B cell (primary cell): ENCODE measurements around the gene ARPIN. TPM values are rescaled to one million over a fixed set of nuclear protein-coding genes. Genes with fewer than 3 reads are reported as not detected.
A peak's percentile ranks its signal among the peaks of the same experiment; 100 is the strongest.

Experiments used
- ATAC-seq: fragments of 200-7000 bp; cut with Tn5 transposase; one replicate; pipeline ENCODE4 v1.10.0; 2021; ENCODE audit warnings: low read depth, mild to moderate bottlenecking, moderate number of reproducible peaks, moderate library complexity
- CTCF ChIA-PET: fragments of 350-600 bp; sonication (Branson Sonifier 250); formaldehyde crosslinking; loops from one replicate; lab custom pipeline; 2021; ENCODE audit warnings: antibody characterized with exemption, inconsistent platforms; lab: Charles Lee
- POLR2A ChIA-PET: fragments of 350-600 bp; sonication (Branson Sonifier 250); formaldehyde crosslinking; loops from one replicate; lab custom pipeline; 2021; ENCODE audit warnings: antibody characterized with exemption; lab: Charles Lee
- DNase-seq: peaks from one replicate; pipeline ENCODE4 v3.0.0; 2013
- H2AFZ ChIP-seq: 2 replicates; pipeline ENCODE4 v1.6.1; 2012; ENCODE audit warnings: mild to moderate bottlenecking, low read depth, low read length; ENCODE audit not compliant: insufficient read depth, poor library complexity, severe bottlenecking
- H3K27ac ChIP-seq, 2 donors: 1 replicate in 1 of 2; 2 replicates in 1 of 2; pipeline ENCODE4 v1.5.1; 2012 to 2013; ENCODE audit warnings: low read length in 2 of 2, mild to moderate bottlenecking in 2 of 2, moderate library complexity in 1 of 2
- H3K27me3 ChIP-seq, 4 experiments: fragments of 200-600 bp in 1 of 4; sonication (generic) in 1 of 4; replicated peaks in 1 of 4; 1 replicate in 2 of 4; 2 replicates in 2 of 4; pipeline versions ENCODE4 v1.6.1 to v1.7.0; 2013 to 2016; ENCODE audit warnings: low read length in 3 of 4, mild to moderate bottlenecking in 2 of 4, mixed read lengths in 1 of 4, moderate library complexity in 1 of 4; ENCODE audit not compliant: insufficient read depth in 4 of 4, control insufficient read depth in 3 of 4; ENCODE audit errors: control extremely low read depth in 1 of 4
- H3K36me3 ChIP-seq, 2 experiments: replicated peaks in 1 of 2; 1 replicate in 1 of 2; 2 replicates in 1 of 2; pipeline versions ENCODE4 v1.6.1 to v1.7.1; 2013; ENCODE audit warnings: low read length in 1 of 2; ENCODE audit not compliant: insufficient read depth in 2 of 2, control insufficient read depth in 1 of 2; ENCODE audit errors: control extremely low read depth in 1 of 2, extremely low read depth in 1 of 2
- H3K4me1 ChIP-seq, 2 donors: fragments of 200-600 bp in 1 of 2; sonication (generic) in 1 of 2; 1 replicate in 1 of 2; 2 replicates in 1 of 2; pipeline versions ENCODE4 v1.5.1 to v1.6.1; 2013 to 2017; ENCODE audit warnings: low read length in 2 of 2; ENCODE audit not compliant: control insufficient read depth in 2 of 2, insufficient read depth in 2 of 2
- H3K4me2 ChIP-seq: replicated peaks from 2 replicates; pipeline ENCODE3; 2012; ENCODE audit warnings: mild to moderate bottlenecking, low read depth, low read length; ENCODE audit not compliant: poor library complexity, severe bottlenecking
- H3K4me3 ChIP-seq, 5 experiments: fragments of 200-600 bp in 1 of 5; sonication (generic) in 1 of 5; 1 replicate in 3 of 5; 2 replicates in 2 of 5; pipeline versions ENCODE4 v1.5.1 to v1.7.0; 2011 to 2016; ENCODE audit warnings: low read length in 4 of 5, mild to moderate bottlenecking in 4 of 5, low read depth in 2 of 5, control low read depth in 1 of 5, moderate library complexity in 1 of 5; ENCODE audit not compliant: insufficient read depth in 1 of 5; ENCODE audit errors: control extremely low read depth in 1 of 5, extremely low read depth in 1 of 5
- H3K79me2 ChIP-seq: fragments of 200-600 bp; sonication (generic); one replicate; pipeline ENCODE4 v1.6.0; 2016; ENCODE audit warnings: low read length; ENCODE audit not compliant: control insufficient read depth, insufficient read depth
- H3K9ac ChIP-seq: fragments of 200-600 bp; sonication (generic); 2 replicates; pipeline ENCODE4 v1.6.1; 2017; ENCODE audit warnings: mild to moderate bottlenecking, low read length, moderate library complexity
- H3K9me3 ChIP-seq, 3 donors: one replicate each; pipeline versions ENCODE4 v1.6.1 to v1.7.1; 2013; ENCODE audit warnings: low read length in 2 of 3; ENCODE audit not compliant: control insufficient read depth in 2 of 3, insufficient read depth in 1 of 3; ENCODE audit errors: control extremely low read depth in 1 of 3
- H4K20me1 ChIP-seq: 2 replicates; pipeline ENCODE4 v1.6.0; 2012; ENCODE audit warnings: mild to moderate bottlenecking, low read length; ENCODE audit not compliant: insufficient read depth, control insufficient read depth, poor library complexity, severe bottlenecking
- H3K27ac Mint-ChIP-seq: one replicate; pipeline ENCODE4 v1.8.0; 2021; ENCODE audit warnings: mixed read lengths
- H3K27me3 Mint-ChIP-seq: one replicate; pipeline ENCODE4 v1.8.0; 2021; ENCODE audit warnings: mixed read lengths
- H3K4me1 Mint-ChIP-seq: one replicate; pipeline ENCODE4 v1.8.0; 2021; ENCODE audit warnings: mixed read lengths
- H3K4me3 Mint-ChIP-seq: one replicate; pipeline ENCODE4 v1.8.0; 2021; ENCODE audit warnings: mixed read lengths
- H3K9me3 Mint-ChIP-seq: one replicate; pipeline ENCODE4 v1.8.0; 2022; ENCODE audit warnings: mixed read lengths; ENCODE audit not compliant: insufficient read depth
- EZH2 ChIP-seq: IDR thresholded peaks from 2 replicates; pipeline ENCODE4 v1.6.1; 2012; ENCODE audit warnings: borderline replicate concordance, low read depth, mild to moderate bottlenecking, moderate library complexity, low read length; ENCODE audit not compliant: insufficient read depth, poor library complexity, severe bottlenecking
- WGBS: methylation state at CpG from one replicate; pipeline ENCODE4 v1.1.5; 2013; ENCODE audit warnings: missing lambda C conversion rate; ENCODE audit not compliant: insufficient coverage; 5-methylcytosine and 5-hydroxymethylcytosine counted together
- intact Hi-C: fragments of 100-400 bp; cut with micrococcal nuclease; formaldehyde crosslinking; loops from one replicate; pipeline ENCODE4 v1.10.0; 2022
- polyA plus RNA-seq: library from polyadenylated mRNA; depleted of rRNA; stranded (reverse); fragments of >200 nt; gene quantifications from 2 replicates; pipeline ENCODE4 v1.2.3, GENCODE V29; 2012
- total RNA-seq, 2 donors: library from RNA; stranded (reverse); fragments of 120-200 nt in 1 of 2; gene quantifications; 1 replicate in 1 of 2; 2 replicates in 1 of 2; pipeline versions ENCODE4 v1.2.3 to v1.2.4, GENCODE V29; 2013 to 2022
- TF ChIP-seq, protein P1 (sequence below): fragments of 200-600 bp; IDR thresholded peaks from one replicate; pipeline ENCODE4 v1.8.0; 2022; ENCODE audit warnings: antibody characterized with exemption, mild to moderate bottlenecking

Gene ARPIN
- total and polyA plus RNA-seq, 2 donors (not counting 1 experiment from before 2014, with no cell fraction given): 0.10 TPM

DNA sequence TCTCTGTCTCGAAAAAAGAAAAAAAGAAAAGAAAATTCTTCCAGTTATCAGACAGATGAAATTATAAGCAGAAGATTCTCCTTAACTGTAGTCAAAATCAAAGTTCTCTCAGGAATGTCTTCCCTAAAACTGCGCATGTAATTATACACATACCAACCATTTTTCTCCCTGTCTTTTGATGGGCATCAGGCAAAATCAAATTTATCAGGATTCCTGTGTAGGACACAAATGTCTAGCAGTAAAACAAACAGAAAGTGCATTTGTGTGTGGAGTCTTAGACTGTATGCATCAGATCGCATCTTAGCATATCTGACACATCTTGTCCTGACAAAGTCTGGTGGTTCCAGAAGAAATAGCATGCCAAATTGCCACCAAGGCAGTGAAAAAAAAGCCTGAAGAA is 3.9 kb upstream of the ARPIN start:
- H3K4me2 ChIP-seq: no peak overlapping the region
- H3K79me2 ChIP-seq: no peaks in the 10 kb centered on the region
- H4K20me1 ChIP-seq: no peaks in the 10 kb centered on the region
- no peak overlapping the region for H3K27ac ChIP-seq
- TF ChIP-seq, protein P1, sequence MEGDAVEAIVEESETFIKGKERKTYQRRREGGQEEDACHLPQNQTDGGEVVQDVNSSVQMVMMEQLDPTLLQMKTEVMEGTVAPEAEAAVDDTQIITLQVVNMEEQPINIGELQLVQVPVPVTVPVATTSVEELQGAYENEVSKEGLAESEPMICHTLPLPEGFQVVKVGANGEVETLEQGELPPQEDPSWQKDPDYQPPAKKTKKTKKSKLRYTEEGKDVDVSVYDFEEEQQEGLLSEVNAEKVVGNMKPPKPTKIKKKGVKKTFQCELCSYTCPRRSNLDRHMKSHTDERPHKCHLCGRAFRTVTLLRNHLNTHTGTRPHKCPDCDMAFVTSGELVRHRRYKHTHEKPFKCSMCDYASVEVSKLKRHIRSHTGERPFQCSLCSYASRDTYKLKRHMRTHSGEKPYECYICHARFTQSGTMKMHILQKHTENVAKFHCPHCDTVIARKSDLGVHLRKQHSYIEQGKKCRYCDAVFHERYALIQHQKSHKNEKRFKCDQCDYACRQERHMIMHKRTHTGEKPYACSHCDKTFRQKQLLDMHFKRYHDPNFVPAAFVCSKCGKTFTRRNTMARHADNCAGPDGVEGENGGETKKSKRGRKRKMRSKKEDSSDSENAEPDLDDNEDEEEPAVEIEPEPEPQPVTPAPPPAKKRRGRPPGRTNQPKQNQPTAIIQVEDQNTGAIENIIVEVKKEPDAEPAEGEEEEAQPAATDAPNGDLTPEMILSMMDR: no peak
- TF ChIP-seq EZH2: no peak
- no peaks in the 10 kb centered on the region for H3K36me3 ChIP-seq
- H3K4me3 ChIP-seq: no peak overlapping the region
- H3K9ac ChIP-seq: no peak overlapping the region
- intact Hi-C loops: no loop called here
- WGBS: 67% methylated on average over 1 of the region's 3 CpGs
- CTCF ChIA-PET: interaction anchor here (1.1 to 3.5 kb wide), 2 partner anchors 18 to 154 kb away, joined by 7 to 15 read pairs; no protein-coding TSS in a partner anchor
- H2AFZ ChIP-seq: no peak overlapping the region
- H3K27me3 Mint-ChIP-seq: peaks cover 35% of the 10 kb centered on the region
- peaks cover 12 to 13% of the 10 kb centered on the region in 2 donors for H3K4me1 ChIP-seq
- no peaks in the 10 kb centered on the region for H3K9me3 Mint-ChIP-seq
- peaks cover 0 to 5% (median 0%) of the 10 kb centered on the region in 3 donors for H3K9me3 ChIP-seq
- peaks cover 12% of the 10 kb centered on the region for H3K4me1 Mint-ChIP-seq
- ATAC-seq (no peak), DNase-seq (no peak)
- no peak overlapping the region for H3K4me3 Mint-ChIP-seq
- POLR2A ChIA-PET: no interaction called here
- H3K27ac Mint-ChIP-seq: no peak overlapping the region
- peaks cover 0 to 23% (median 19%) of the 10 kb centered on the region in 4 experiments for H3K27me3 ChIP-seq

DNA sequence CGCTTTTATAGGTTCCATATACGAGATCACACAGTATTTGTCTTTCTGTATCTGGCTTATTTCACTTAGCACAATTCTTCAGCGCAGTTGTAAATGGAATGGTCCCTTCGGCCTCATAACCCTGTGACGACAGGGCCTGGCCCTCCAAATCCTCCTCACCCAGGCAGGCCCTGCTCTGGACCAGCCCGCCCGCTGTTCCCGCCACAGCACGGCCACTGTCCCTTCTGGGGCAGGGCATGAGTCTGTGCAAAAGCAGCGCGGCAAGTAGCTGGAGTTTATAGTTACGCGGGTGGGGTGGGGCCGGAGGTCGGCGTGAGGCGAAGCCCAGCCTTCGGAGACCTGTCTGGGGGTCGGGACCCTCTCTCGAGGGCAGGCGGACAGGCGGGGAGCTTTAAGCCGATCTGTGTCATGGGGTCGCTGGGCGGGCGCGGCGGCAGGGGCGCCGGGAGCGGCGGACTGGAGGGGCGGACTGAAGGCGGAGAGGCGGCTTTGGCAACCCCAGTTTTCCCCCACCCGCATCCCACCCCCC is 543 bp downstream of the ARPIN start:
- H3K27me3 Mint-ChIP-seq: peaks cover 43% of the 10 kb centered on the region
- no peak for ATAC-seq

More for the DNA sequence above, 543 bp downstream of the ARPIN start:
- H3K27ac Mint-ChIP-seq: no peak overlapping the region
- Histone ChIP-seq H3K36me3 (no peaks in the 10 kb centered on the region), H3K27ac (no peak overlapping the region), H3K9ac (peak overlapping the region; percentile 30), H4K20me1 (no peaks in the 10 kb centered on the region), H3K9me3 (peaks cover 0 to 5% (median 0%) of the 10 kb centered on the region in 3 donors), H3K27me3 (peaks cover 0 to 19% (median 17%) of the 10 kb centered on the region in 4 experiments), H3K4me2 (peak overlapping the region; percentile 87), H3K79me2 (no peaks in the 10 kb centered on the region), H3K4me3 (peak overlapping the region in 4 of 5 experiments; percentile 13 to 52 (median 44)), H3K4me1 (peaks cover 12 to 13% of the 10 kb centered on the region in 2 donors), H2AFZ (peak overlapping the region; percentile 45)
- POLR2A ChIA-PET: interaction anchor here (0.6 kb wide), 1 partner anchor 158 kb away, joined by 3 read pairs; no protein-coding TSS in a partner anchor
- CTCF ChIA-PET: interaction anchor here (1.4 kb wide), 1 partner anchor 14 kb away, joined by 4 read pairs; no protein-coding TSS in a partner anchor
- H3K4me3 Mint-ChIP-seq: peak overlapping the region; percentile 71
- intact Hi-C loops: loop anchor here (2.0 kb wide), 1 partner anchor 19 kb away; the partner anchor contains the start of gene AP3S2
- no peaks in the 10 kb centered on the region for H3K9me3 Mint-ChIP-seq
- DNase-seq: no peak
- peaks cover 16% of the 10 kb centered on the region for H3K4me1 Mint-ChIP-seq
- no peak for TF ChIP-seq EZH2
- TF ChIP-seq, protein P1: no peak
- 19% methylated on average over 34 of the region's 36 CpGs for WGBS
